T-cell (primary cell): ENCODE measurements around the gene WBP2NL. TPM values are rescaled to one million over a fixed set of nuclear protein-coding genes. Genes with fewer than 3 reads are reported as not detected.

ENCODE experiments used
- total RNA-seq, 35 experiments: library from RNA in 6 of 35; stranded (reverse) in 6 of 35; fragments of 120-200 nt in 1 of 35; gene quantifications; one replicate each; pipeline versions ENCODE4 v1.2.1 to v1.2.4 and lab custom pipeline; 2013 to 2026

WBP2NL gene
- total RNA-seq, 5 donors from 2014 or later (not counting 1 experiment from before 2014, with no cell fraction given), result 1.5 to 2.8 (median 2.2) TPM

Other genes with a start within 250 kb of the WBP2NL start
- 10 to 100 TPM; 14.4 to 21.7 (median 16.7) TPM for gene CCDC134, start 198.1 kb upstream of the WBP2NL start, total RNA-seq
- 100 to 1,000 TPM in 3 of 5 donors, 10 to 100 TPM in 2; 71.9 to 128 (median 112) TPM for gene SREBF2, start 165.7 kb upstream of the WBP2NL start, total RNA-seq
- gene SHISA8, start 83.7 kb upstream of the WBP2NL start, total RNA-seq, result 1 to 10 TPM in 1 of 5 donors, under 1 TPM in 3, not detected in 1; 0.56 to 1.2 (median 0.75) TPM
- gene TNFRSF13C, start 72.0 kb upstream of the WBP2NL start, total RNA-seq, result 10 to 100 TPM; 11.4 to 22.5 (median 15.4) TPM
- 10 to 100 TPM in 2 of 5 donors, 1 to 10 TPM in 3; 5.1 to 16.7 (median 7.9) TPM for gene CENPM, start 51.6 kb upstream of the WBP2NL start, total RNA-seq
- under 1 TPM; 0.10 to 0.30 (median 0.23) TPM for gene SEPTIN3, start 29.3 kb upstream of the WBP2NL start, total RNA-seq
- gene NAGA, start 72.0 kb downstream of the WBP2NL start, total RNA-seq, result 10 to 100 TPM in 3 of 5 donors, 1 to 10 TPM in 2; 6.9 to 14.3 (median 11.6) TPM
- gene PHETA2, start 75.5 kb downstream of the WBP2NL start, total RNA-seq, result 1 to 10 TPM in 3 of 5 donors, under 1 TPM in 2; 0.83 to 2.0 (median 1.5) TPM
- 100 to 1,000 TPM; 101 to 176 (median 114) TPM for gene SMDT1, start 80.9 kb downstream of the WBP2NL start, total RNA-seq
- 10 to 100 TPM; 36.6 to 52.3 (median 39.6) TPM for gene NDUFA6, start 92.0 kb downstream of the WBP2NL start, total RNA-seq
- gene CYP2D6, start 132.0 kb downstream of the WBP2NL start, total RNA-seq, result 1 to 10 TPM; 4.5 to 9.8 (median 8.6) TPM